ENCODE data around the gene SLC2A4.
A peak's percentile ranks its signal among the peaks of the same experiment; 100 is the strongest.

SLC2A4 gene

DNA sequence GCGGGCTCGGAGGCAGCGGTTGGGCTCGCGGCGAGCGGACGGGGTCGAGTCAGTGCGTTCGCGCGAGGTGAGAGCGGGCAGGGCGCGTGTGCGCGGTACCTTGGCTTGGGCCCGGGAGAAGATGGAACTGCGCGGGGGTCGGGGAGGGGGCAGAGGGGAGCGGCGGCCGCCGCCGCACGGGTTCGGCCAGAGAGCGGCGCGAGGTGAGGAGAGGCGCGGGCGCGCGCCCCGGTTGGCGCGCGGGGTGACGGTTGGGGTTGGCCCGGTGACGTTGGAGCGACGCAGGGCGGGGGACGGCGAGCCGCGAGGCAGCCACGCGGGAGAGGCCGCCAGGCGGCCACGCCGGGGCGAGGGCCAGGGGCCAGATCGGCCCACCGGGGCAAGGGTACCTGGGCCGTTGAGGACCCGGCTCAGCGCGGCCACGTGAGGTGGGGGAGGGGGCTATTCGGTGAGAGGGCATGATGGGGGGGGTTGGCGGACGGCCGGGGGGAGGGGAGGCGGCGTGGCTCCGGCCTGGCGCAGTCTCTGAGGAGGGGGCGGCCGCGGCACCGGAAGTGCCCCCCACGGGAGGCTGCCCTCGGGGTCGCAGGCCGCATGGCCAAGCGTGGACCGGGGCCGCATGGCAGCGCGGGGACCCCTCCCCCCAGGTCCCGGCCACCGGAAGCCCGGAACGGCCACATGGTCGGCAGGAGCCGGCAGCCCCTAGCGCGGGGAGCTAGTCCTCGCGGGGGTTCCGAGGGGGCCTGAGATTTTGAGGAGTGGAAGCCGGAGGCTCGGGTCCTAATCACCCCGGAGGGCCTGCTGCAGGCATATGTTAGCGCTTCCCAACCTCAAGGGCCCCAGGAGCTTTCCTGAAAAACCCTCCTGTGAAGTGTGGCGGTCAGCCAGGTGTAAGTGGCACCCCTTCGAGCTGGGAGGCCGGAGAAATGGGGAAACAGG is 26.4 kb downstream of the SLC2A4 start:
- DNase-seq = no peak

DNA sequence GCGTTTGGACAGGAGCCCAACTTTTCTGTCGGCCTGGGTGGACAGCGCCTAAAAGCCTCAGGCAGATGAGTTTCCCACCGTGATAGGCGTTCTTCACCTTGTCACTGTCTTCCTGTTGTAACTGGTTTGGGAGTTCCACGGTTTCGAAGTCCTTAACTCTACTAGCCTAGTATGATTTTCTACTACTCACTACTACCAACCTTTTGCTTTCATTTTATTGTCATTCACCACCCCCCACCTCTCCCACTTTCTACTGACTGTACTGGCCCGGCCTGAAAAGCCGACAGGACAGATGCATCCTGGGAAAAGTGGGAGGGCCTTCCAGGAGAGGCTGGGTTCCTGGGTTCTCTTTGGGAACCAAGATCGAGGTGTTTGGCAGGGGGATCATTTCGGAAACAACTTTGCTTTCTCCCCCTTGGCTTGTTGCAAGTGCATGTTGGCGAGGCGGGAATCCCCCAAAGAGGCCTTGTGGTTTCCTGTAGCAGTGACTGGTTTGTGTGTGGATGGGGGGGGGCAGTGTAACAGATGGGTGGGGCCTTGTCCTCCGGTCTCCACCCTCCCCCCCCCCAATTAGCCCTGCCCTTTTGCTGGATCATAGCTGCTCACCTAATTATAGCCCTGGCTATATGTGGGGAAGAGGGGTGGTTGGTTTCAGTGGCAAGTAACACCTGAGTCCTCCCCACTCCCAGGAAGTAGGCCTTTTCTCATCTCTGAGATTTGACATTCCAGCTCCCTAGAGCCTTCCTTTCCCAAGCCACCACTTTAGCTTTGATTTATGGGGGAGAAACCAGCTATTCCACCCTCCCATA is 27.3 kb downstream of the SLC2A4 start:
- DNase-seq = peak; percentile 62 to 88

DNA sequence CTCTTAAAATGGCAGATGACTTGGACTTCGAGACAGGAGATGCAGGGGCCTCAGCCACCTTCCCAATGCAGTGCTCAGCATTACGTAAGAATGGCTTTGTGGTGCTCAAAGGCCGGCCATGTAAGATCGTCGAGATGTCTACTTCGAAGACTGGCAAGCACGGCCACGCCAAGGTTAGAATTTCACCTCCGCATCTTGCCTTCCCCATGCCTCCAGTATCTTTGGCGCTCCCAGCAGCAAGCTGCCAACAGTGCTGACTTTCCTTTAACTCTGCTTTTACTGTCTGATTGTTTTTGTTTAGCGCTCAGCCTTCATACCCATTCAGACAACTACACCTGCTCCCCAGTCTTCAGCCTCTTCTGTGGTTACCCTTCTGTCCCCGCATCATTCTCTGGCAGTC is 28.1 kb downstream of the SLC2A4 start:
- DNase-seq = no peak

DNA sequence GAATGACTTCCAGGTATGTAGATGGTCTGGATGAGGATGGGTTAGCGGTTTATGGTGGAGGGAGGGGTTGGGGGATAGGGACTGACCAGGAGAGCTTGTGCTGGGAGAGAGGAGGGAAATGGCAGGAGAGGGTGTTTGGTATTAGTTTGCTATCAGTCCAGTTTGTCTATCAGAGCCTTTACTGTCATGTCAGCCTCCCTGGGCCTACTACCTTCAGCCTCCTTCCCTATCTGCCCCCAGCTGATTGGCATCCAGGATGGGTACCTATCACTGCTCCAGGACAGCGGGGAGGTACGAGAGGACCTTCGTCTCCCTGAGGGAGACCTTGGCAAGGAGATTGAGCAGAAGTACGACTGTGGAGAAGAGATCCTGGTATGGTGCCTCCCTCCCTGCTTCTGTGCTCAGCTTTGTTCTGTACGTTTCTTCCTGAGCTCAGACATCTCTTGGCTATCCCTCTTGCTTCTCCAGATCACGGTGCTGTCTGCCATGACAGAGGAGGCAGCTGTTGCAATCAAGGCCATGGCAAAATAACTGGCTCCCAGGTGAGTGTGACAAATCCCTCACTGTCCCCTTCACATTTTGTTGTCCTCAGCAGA is 29.7 kb downstream of the SLC2A4 start:
- no peak for DNase-seq

GRCh38 chr17:7312432-7313087 is 31.0 kb downstream of the SLC2A4 start:
- no peak for DNase-seq

- no peak for DNase-seq
Observed at GRCh38 chr17:7313088-7313889, 31.8 kb downstream of the SLC2A4 start.

DNA sequence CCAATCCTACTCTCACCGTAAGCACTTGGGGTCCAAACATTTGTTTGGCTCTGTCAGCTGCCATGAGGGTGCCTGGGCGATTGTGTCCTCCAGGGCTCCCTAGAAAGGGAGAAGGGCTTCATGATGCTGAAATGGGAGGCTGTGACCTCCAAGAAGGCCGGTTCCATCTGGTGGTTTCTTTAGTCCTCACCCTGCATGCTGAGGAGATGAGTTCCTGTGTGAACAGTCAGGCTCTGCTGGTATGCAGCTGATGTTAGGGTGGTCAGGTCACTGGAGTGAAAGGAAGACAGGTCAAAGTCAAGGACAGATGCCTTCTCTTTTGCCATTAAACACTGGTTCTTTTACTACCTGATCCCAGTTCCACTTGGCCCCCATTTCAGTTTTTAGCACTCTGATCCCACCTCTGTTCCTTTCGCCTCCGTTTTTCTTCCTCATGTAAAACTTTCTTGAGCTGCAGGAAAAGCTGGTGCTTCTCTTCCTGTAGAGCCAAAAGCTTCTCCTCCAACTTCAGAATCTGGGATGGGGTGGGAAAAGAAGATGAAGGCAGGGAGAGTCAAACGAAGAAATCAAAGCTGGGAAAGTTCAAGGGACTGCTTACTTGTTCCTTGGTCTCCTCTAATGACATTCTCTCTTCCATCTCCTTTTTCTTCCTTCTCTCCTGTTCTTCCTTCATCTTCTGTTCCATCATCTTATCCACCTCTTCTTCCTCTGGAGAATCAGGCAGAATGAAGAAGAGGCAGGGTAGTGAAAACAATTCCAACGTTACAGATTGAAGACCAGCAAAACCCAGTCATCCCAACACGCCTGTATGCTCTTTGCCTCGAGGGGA is 32.6 kb downstream of the SLC2A4 start:
- no peak for DNase-seq

DNA sequence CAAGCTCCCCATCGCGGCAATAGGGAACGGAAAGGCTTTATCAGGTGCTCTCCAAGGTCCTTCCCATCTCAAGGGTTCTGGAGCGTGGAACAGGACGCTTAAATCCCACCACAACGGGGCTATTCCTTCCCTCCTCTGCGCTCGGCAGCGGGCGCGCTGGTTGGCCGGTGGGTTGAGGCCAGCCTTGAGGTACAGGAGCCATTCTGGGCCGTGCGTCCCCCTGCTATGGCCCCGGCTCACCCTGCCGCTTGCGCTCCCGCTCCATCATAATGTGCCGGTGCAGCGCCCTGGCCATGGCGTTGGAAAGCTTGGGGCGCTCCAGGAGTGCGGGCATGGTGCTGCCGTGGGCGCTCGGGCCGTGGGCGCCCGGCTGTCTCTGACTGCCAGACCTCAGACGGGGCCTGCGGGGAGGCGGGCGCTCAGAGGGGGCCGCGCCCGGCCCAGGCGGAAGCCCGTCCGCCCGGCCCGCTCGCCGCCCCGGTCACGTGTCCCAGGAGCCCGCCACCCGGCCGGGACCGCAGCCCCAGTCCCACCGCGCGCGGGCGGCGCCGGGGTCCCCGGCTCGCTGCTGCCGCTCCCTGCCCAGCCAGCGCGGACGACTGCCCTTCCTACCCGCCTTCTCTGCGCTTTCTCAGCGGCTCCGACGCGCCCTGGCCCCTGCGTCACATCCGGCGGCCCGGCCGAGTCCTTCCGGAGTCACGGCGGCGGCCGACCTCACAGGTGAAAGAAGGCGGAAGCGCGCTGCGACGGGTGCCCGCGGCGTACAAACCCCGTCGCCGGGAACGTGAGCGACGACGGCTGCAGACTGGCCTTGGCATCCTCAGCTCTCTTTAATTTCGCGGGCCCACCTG is 33.4 kb downstream of the SLC2A4 start, which contains the start of gene GPS2:
TSS of gene GPS2 (minus strand) at position 642 of the 851 bp plus-strand sequence. CDS start at position 334, 308 bp downstream.
- peak; percentile 67 to 80 for DNase-seq

- no peak for DNase-seq
Observed at GRCh38 chr17:7315570-7316235, 34.2 kb downstream of the SLC2A4 start.

- DNase-seq = no peak
Observed at GRCh38 chr17:7317161-7317803, 35.8 kb downstream of the SLC2A4 start.

GRCh38 chr17:7318121-7318860 is 36.8 kb downstream of the SLC2A4 start:
- no peak for DNase-seq

- DNase-seq = no peak
Observed at GRCh38 chr17:7321466-7321865, 39.9 kb downstream of the SLC2A4 start.

- no peak for DNase-seq
Observed at GRCh38 chr17:7322520-7323194, 41.1 kb downstream of the SLC2A4 start.

GRCh38 chr17:7323731-7324437 is 42.4 kb downstream of the SLC2A4 start:
- peak; percentile 7 to 29 for DNase-seq

DNA sequence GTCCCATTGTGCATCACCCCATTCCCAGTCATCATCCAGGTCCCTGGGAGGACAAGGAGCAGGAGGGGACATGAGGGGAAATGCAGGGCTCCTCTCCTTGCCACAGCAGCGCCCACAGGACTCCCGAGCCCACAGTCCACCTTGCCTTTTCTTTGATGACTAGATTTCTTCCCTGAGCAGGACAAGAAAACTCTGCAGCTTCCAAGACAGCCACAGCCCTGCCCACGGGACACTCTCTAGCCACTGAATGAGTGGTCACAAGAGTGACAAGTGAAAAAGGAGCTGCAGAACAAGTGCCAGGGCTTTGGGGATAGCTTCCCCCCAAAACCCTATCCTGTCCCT is 42.9 kb downstream of the SLC2A4 start:
- DNase-seq = no peak

DNA sequence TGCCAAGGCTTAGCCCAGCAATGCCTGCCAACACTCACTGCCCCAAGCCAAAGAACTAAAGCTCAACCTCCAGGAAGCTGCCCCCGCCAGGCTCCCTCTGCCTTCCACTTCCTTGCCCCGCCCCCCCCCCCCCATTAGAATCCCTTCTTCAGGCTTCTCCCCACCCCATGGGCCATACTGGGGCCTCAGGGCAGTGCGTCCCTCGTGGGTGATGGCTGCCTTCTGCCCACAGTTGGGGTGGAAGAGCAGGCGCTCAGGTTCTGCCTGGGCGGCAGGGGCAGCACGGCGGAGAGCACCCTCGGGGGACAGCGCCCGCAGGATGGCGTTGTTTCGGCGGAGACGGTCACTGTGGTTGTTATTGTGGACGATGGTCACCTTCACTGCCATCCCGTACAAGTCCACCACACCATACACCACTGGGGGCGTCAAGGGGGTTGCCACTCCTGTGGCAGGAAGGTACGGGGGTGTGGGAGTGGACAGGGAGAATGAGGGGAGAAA is 43.6 kb downstream of the SLC2A4 start:
- DNase-seq = no peak

DNA sequence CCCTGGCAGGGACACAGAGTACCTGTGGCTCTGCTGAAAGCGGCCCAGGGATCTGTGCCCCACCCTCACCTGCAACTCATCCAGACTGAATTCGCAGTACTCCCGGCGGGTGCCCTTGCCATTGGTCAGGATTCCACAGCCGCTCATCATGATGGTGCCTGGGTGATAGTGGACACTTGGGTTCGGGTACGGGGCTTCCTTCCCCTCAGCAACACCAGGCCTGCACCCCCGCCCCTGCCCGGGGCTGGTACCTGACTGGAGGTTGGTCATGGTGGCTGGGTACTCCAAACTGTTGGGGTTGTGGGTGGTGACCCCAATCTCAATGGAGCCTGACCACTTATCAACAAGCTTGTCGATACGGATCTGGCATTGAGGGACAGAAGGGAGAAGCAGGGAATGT is 44.7 kb downstream of the SLC2A4 start:
- no peak for DNase-seq

Measured in bone marrow (tissue), 2 donors.